ENCODE data around the gene TOP3B. TPM values are rescaled to one million over a fixed set of nuclear protein-coding genes. Genes with fewer than 3 reads are reported as not detected.
"Not testable (repeated sequence)": the region's sequence is repeated elsewhere in the genome, so short reads cannot be mapped to it uniquely, and the experiment has no call there.

Gene TOP3B
- total RNA-seq, 1 donor from 2014 or later = 40.9 TPM

DNA sequence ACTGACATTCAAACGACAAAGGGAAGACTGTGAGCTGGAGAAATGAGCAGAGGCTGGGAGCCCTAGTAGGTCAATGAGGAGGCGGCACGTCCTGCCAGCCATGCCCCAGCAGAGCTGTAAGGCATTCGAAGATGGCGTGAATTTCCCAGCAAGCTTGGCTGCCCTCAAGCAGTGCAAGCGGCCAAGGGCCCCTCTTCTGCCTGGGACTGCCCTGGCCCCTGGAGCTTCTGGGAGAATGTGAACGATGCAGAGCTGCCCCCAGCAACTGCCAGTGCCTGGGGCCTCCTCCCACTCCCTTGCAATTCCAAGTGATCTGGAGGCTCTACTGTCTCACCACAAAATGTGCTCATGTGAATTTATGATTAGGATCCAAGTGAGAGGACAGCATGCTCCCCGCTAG lies 34.2 kb downstream of the TOP3B start:
- DNase-seq (ENCODE audit: low spot score) = no peak
- peaks cover 12% of the 10 kb centered on the region for H3K4me1 Mint-ChIP-seq (ENCODE audit: low read depth)
- H3K9me3 Mint-ChIP-seq = no peaks in the 10 kb centered on the region
- no peak overlapping the region for H3K4me3 Mint-ChIP-seq (ENCODE audit: low read depth)
- no peaks in the 10 kb centered on the region for H3K27me3 Mint-ChIP-seq (ENCODE audit: low read depth)
- intact Hi-C loops (cut with micrococcal nuclease) = no loop called here
- peaks cover 9% of the 10 kb centered on the region for H3K36me3 Mint-ChIP-seq (ENCODE audit: low read depth)
- no peak overlapping the region for H3K27ac Mint-ChIP-seq

DNA sequence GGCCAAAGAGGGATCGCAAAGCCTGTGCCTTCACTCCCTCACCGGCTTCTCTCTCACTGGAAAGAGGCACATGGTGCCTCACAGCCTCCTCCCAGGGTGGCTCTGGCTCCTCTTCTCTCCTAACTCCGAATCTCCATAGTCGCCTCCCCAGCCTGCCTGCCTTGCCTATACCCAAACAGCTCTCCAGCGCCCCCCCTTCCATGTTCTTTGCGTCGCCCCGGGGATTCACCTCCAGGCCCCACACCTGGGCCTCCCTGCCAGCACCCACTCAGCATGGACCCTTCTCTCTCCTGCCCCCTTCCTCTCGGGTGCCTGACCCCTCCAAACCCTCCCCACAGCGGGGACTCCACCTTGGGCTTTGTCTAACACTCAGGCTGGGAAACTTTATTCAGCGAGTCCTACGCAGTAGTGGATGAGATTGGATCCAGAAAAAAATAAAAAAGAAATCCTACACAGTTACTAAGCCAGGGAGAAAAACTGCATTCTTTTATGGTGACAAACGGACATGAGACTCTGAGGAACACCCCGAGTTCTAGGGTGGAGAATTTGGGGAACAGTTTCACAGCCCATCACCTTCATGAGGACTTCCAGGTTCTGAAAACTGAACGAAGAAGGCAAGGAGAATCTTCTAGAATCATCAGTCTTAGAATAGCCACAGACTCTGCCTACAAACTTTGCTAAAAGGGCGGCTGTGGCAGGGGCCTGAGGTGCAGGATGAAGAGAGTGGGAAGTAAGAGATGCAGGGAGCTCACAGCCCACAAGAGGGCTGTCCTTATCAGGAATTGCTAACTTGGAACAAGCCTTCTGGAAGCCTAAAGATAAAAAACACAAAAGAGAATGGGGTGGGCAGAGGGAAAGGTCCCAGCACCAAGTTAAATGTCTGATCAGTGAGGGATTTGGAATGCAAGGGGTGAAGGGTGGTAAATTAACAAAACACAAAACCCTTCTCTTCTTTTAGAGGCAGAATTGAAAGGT lies 35.3 kb downstream of the TOP3B start:
- peaks cover 9% of the 10 kb centered on the region for H3K36me3 Mint-ChIP-seq (ENCODE audit: low read depth)
- no peak overlapping the region for H3K27ac Mint-ChIP-seq
- peaks cover 19% of the 10 kb centered on the region for H3K4me1 Mint-ChIP-seq (ENCODE audit: low read depth)
- H3K9me3 Mint-ChIP-seq = no peaks in the 10 kb centered on the region
- H3K4me3 Mint-ChIP-seq (ENCODE audit: low read depth) = no peak overlapping the region
- no peak for DNase-seq (ENCODE audit: low spot score)
- intact Hi-C loops (cut with micrococcal nuclease) = no loop called here
- H3K27me3 Mint-ChIP-seq (ENCODE audit: low read depth) = no peaks in the 10 kb centered on the region

DNA sequence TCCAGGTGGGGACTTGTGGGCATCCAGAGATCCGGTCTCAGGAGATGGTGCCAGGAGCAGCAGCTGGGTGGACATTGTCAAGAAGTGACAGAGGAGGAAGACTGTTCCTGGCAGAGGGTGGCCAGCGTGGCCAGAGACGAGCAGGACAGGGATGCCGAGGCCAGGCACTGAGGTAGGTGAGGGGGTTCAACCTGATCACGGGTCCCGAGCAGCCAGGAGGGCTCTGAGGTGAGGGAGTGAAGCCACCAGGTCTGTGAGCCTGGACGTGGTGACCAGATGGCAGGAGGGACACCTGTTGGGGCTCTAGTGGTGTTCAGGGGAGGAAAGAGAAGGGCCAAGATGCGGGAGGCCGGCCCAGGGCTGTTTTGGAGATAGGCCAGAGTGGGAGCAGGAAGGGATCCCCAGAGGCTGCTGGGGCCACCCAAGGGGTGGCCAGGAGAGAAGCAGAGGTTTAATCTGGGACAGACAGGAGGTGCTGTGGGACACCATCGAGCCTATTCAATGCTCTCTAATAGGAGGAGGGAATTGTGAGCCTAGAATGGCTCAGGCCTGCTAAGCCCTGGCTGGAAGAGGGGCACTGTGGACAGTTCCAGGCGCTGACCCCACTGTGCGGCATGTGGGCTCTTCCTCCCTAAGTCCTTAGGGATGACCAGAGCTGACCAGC lies 36.2 kb downstream of the TOP3B start:
- Mint-ChIP-seq H3K9me3 (no peaks in the 10 kb centered on the region), H3K4me3 (ENCODE audit: low read depth) (no peak overlapping the region), H3K4me1 (ENCODE audit: low read depth) (peaks cover 19% of the 10 kb centered on the region), H3K27ac (no peak overlapping the region), H3K36me3 (ENCODE audit: low read depth) (peaks cover 3% of the 10 kb centered on the region), H3K27me3 (ENCODE audit: low read depth) (no peaks in the 10 kb centered on the region)
- intact Hi-C loops (cut with micrococcal nuclease) = no loop called here
- DNase-seq (ENCODE audit: low spot score) = no peak

GRCh38 chr22:21945453-21946261 lies 36.9 kb downstream of the TOP3B start:
- no peak overlapping the region for H3K27ac Mint-ChIP-seq
- H3K27me3 Mint-ChIP-seq (ENCODE audit: low read depth) = no peaks in the 10 kb centered on the region
- intact Hi-C loops (cut with micrococcal nuclease) = no loop called here
- H3K4me1 Mint-ChIP-seq (ENCODE audit: low read depth) = peaks cover 22% of the 10 kb centered on the region
- no peaks in the 10 kb centered on the region for H3K36me3 Mint-ChIP-seq (ENCODE audit: low read depth)
- DNase-seq (ENCODE audit: low spot score) = no peak
- no peaks in the 10 kb centered on the region for H3K9me3 Mint-ChIP-seq
- no peak overlapping the region for H3K4me3 Mint-ChIP-seq (ENCODE audit: low read depth)

GRCh38 chr22:21944871-21945270 lies 37.7 kb downstream of the TOP3B start:
- H3K36me3 Mint-ChIP-seq (ENCODE audit: low read depth) = no peaks in the 10 kb centered on the region
- no peaks in the 10 kb centered on the region for H3K9me3 Mint-ChIP-seq
- no peak overlapping the region for H3K27ac Mint-ChIP-seq
- H3K27me3 Mint-ChIP-seq (ENCODE audit: low read depth) = no peaks in the 10 kb centered on the region
- H3K4me1 Mint-ChIP-seq (ENCODE audit: low read depth) = peaks cover 26% of the 10 kb centered on the region
- no peak for DNase-seq (ENCODE audit: low spot score)
- H3K4me3 Mint-ChIP-seq (ENCODE audit: low read depth) = no peak overlapping the region
- intact Hi-C loops (cut with micrococcal nuclease) = no loop called here

DNA sequence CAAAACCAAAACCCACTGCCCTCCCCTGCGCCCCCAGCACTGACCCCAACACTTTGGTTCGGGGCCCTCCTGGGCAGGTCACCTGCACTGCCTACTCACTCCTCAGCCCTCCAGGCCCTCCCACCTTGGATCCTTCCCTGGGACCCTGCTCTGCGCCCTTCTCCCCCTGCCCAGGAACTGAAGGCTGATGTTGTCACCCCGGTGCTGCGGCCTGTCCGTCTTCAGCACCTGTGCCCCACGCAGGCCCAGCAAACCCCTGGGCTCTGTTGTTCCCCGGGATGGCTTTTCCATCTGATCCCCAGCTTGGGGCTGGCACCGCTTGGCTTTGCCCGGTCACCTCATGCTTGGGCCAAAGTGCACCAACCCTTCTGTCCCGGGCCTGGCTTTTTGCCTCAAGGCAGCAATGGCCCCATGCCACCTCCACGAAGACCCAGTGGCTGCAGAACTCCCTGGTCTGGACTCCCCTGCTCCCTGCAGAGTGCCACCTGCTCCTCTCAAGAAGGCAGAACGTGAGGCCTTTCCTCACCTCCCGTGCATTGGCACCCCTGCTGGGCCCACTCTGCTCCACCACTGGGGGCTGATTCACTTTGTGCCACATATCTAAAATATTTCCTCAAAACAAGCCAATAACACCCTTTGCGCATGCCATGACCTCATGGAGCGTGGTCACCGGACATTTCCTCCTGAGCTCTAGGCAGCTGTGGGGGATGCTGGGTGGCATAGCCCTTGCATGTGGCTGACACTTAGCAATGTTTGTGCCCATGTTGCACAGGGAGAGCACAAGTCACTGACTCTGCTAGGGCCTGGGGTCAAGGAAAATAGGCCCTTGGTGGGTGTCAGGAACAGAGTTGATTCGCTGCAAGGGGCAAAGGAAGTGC lies 38.8 kb downstream of the TOP3B start:
- no peaks in the 10 kb centered on the region for H3K27me3 Mint-ChIP-seq (ENCODE audit: low read depth)
- peaks cover 5% of the 10 kb centered on the region for H3K36me3 Mint-ChIP-seq (ENCODE audit: low read depth)
- intact Hi-C loops (cut with micrococcal nuclease) = no loop called here
- H3K9me3 Mint-ChIP-seq = no peaks in the 10 kb centered on the region
- no peak overlapping the region for H3K4me3 Mint-ChIP-seq (ENCODE audit: low read depth)
- peak overlapping the region; percentile 31 for H3K27ac Mint-ChIP-seq
- peaks cover 34% of the 10 kb centered on the region for H3K4me1 Mint-ChIP-seq (ENCODE audit: low read depth)
- DNase-seq (ENCODE audit: low spot score) = no peak

DNA sequence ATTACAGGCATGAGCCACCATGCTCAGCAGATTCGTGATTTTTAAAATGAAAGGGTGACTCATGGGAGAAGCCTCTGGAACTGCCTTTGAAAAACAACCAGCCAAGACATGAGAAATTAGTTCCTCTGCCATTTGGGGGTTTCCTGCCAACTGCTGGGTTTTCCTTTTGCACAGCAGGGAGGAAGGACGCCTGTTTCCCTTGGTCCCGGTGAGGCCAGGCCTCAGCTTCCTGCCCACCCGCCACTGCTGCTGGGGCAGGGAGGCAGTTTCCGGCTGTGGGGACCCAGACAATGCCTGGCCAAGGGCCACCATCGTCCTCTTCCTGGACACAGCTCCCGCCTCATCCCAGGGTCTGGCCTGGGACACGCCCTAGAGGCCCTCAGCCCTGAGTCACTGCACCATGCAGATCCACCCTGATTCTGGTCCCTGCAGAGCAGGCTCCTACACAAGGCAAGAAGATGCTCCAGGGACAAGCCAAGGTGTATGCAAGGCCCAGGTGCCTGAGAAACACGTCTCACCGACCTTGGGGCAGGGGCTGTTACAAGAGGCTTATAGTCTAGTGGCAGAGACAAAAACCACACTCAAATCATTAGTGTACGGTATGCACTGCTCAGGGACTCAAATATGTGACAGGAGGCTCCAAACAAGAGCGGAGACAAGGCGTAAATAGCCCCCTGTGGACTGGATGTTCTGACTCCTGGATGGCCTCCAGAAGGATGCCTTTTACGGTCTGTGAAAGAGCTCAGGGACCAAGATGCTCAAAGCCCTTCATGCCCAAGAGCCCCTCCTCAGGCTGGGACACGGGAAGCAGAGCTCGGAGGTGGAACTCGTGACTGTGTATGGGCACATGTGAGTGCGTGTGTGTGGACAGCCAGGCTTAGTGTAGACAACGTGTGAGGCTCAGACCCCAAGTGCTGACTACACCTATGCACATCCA lies 39.9 kb downstream of the TOP3B start:
- no peak for DNase-seq (ENCODE audit: low spot score)
- H3K9me3 Mint-ChIP-seq = no peaks in the 10 kb centered on the region
- intact Hi-C loops (cut with micrococcal nuclease) = no loop called here
- peaks cover 40% of the 10 kb centered on the region for H3K4me1 Mint-ChIP-seq (ENCODE audit: low read depth)
- H3K36me3 Mint-ChIP-seq (ENCODE audit: low read depth) = peaks cover 5% of the 10 kb centered on the region
- H3K27me3 Mint-ChIP-seq (ENCODE audit: low read depth) = no peaks in the 10 kb centered on the region
- no peak overlapping the region for H3K4me3 Mint-ChIP-seq (ENCODE audit: low read depth)
- peak overlapping the region; percentile 76 for H3K27ac Mint-ChIP-seq

DNA sequence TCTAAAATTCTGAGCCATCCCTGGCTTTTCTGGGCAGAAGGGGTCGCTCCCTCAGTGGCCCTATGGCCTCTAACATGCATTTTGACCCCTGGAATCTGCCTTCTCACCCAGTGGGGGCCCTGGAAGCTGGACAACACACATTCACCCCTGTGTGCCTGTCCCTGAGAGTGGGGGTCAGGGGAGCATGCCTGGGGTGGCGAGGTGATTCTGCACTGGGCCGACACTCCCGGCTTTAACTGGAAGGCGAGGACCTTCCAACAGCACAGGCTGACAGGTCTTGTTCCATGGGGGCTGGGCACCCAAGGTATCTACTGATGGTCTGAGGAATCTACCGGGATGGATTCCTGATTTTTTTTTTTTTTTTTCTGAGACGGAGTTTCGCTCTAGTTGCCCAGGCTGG lies 40.7 kb downstream of the TOP3B start:
- Mint-ChIP-seq H3K27ac (peak overlapping the region; percentile 76), H3K4me3 (ENCODE audit: low read depth) (no peak overlapping the region), H3K36me3 (ENCODE audit: low read depth) (peaks cover 5% of the 10 kb centered on the region), H3K9me3 (no peaks in the 10 kb centered on the region), H3K27me3 (ENCODE audit: low read depth) (no peaks in the 10 kb centered on the region), H3K4me1 (ENCODE audit: low read depth) (peaks cover 38% of the 10 kb centered on the region)
- intact Hi-C loops (cut with micrococcal nuclease) = no loop called here
- no peak for DNase-seq (ENCODE audit: low spot score)

DNA sequence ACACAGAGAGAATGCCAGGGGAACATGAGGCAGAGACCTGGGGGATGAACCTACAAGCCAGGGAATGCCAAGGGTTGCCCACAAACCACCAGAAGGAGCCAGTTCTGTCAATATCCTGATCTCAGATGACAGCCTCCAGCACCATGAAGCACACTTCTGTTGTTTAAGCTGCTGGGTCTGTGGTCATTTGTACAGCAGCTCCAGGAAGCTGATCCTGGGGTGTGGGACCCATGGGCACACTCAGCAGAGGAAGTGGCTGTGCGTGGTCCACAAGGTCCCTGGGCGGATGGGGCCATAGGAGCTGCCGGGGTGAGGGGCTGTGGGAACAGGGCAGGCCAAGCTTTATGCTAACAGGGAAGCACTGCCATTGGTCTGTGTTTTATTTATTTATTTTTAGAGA lies 42.1 kb downstream of the TOP3B start:
- Mint-ChIP-seq H3K9me3 (no peaks in the 10 kb centered on the region), H3K4me3 (ENCODE audit: low read depth) (no peak overlapping the region), H3K4me1 (ENCODE audit: low read depth) (peaks cover 38% of the 10 kb centered on the region), H3K27ac (peak overlapping the region; percentile 34), H3K36me3 (ENCODE audit: low read depth) (peaks cover 9% of the 10 kb centered on the region), H3K27me3 (ENCODE audit: low read depth) (no peaks in the 10 kb centered on the region)
- intact Hi-C loops (cut with micrococcal nuclease) = no loop called here
- no peak for DNase-seq (ENCODE audit: low spot score)

GRCh38 chr22:21939935-21940334 lies 42.7 kb downstream of the TOP3B start:
- not testable (repeated sequence) for H3K9me3 Mint-ChIP-seq; H3K36me3 Mint-ChIP-seq (ENCODE audit: low read depth); H3K27me3 Mint-ChIP-seq (ENCODE audit: low read depth); H3K4me3 Mint-ChIP-seq (ENCODE audit: low read depth); DNase-seq (ENCODE audit: low spot score); H3K27ac Mint-ChIP-seq
- intact Hi-C loops (cut with micrococcal nuclease) = loop anchor here (2.0 kb wide), 2 partner anchors 13 to 227 kb away; partner anchors contain the start of gene PPM1F
- peaks cover 38% of the 10 kb centered on the region for H3K4me1 Mint-ChIP-seq (ENCODE audit: low read depth)

DNA sequence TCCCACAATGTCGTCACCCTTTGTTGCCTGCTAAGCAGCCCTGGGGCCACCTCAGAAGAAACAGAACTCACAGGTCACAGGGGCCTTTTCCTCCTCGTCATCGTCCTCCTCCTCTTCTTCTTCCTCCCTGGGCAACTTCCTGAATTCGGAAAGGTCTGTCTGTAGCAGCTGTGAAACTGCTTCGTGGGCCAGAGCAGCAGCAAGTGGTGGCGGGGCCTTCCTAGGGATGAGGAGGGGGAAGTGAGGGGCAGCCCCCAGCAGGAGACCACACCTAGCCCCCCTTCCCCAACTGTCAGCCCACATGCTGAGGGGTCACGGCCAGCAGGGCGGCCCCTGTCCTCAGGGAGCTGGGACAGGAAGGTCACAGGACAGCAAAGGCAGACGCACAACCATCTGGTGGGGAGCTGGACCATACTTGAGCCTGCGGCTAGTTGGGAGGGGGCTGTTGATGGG lies 43.1 kb downstream of the TOP3B start:
- peaks cover 9% of the 10 kb centered on the region for H3K36me3 Mint-ChIP-seq (ENCODE audit: low read depth)
- intact Hi-C loops (cut with micrococcal nuclease) = loop anchor here (2.0 kb wide), 2 partner anchors 13 to 227 kb away; partner anchors contain the start of gene PPM1F
- no peaks in the 10 kb centered on the region for H3K9me3 Mint-ChIP-seq
- no peak for DNase-seq (ENCODE audit: low spot score)
- H3K27me3 Mint-ChIP-seq (ENCODE audit: low read depth) = no peaks in the 10 kb centered on the region
- no peak overlapping the region for H3K4me3 Mint-ChIP-seq (ENCODE audit: low read depth)
- H3K27ac Mint-ChIP-seq = peak overlapping the region; percentile 32
- H3K4me1 Mint-ChIP-seq (ENCODE audit: low read depth) = peaks cover 38% of the 10 kb centered on the region

Measured in activated T-helper 2 cell treated with anti-CD3 and anti-CD28 coated beads, Interferon-gamma antibody, Interleukin-2, Interleukin-4, amounts not matched to agents 10 μg/mL and 5 μg/mL and 100 μg/mL, durations not matched to agents 14 hours and 24 hours and 36 hours (primary cell).